ENCODE data around the gene SCRT2.
"Not testable (repeated sequence)": the region's sequence is repeated elsewhere in the genome, so short reads cannot be mapped to it uniquely, and the experiment has no call there.

The SCRT2 gene

DNA sequence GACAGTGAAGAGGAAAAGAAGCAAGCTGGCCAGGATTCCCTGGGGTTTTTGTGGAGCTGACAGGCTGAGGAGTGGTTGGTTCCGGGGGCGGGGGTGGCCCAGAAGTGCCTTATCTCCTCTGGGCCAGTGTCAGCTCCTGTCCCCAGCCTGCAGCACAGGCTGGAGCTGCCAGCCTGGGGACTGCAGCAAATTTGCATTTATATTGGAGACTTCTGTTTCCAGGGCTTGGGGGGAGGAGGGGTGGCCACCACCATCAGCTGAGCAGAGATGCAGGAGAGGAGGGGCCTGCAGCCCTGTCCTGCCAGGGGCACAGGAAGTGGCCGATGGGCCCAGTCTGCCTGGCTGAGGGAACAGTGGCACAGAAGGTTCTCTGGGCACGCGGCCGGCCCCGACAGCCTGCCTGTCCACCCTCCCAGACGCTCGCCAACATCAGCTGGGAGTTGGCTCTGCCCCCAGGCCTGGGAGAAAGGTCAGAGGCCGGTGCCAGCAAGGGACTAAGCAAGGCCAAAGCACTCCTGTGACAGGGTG, 24.3 kb upstream of the SCRT2 start:
- DNase-seq: no peak

DNA sequence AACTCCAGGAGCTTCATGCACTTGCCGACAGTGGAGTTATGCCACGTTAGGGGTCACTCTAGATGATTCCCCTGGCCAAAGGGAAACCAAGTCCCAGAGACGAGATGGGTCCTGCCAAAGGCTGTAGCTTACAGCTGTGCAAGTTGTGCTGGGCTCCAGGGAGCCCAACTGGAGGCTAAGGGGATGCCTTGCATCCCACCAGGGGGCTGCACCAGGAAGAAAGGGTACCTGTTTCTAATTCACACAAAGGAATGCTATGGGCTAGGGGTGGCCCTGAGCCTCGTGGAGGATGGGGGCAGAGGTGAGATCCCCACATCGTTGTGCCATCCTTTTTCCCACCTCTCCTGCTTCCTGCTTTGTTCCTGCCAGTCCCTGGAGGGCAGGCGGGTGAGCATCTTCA, 23.7 kb upstream of the SCRT2 start:
- no peak for DNase-seq

DNA sequence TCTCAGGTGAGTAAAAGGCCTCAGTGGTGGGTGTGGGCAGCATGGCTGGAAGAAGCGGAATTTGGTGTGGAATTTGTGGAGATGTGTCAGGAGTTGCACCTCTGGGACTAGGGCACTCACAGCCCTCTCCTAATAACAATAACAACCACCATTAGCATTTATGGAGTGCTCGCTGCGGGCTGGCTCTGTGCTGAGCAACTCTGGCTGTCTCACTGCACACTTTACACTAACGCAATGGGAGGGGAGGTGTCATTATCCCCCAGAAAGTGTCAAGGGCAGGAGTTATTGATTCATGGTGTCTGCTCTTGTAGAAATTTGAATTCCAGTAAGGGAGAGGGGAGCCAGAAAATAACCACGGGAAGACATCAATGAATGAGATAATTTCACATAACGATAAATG, 22.7 kb upstream of the SCRT2 start:
- DNase-seq: no peak

DNA sequence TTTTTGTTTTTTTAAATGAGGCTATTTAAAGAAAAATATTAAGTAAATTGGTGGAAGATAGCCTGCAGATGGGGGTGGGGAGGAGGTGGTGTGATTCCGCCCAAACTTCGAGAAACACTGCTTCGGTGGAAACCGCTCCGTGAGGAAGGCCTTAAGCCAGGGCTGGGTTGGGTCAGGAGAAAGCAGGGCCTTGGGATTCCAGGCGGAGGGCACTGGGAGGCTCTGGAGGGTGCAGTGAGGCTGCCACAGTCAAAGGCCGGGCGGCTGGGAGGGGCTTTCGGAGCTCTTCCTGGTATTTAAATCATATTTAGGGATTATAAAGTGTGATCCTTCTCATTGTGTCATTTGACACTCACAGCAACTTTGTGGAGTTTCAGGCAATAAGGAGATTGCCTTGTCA, 22.2 kb upstream of the SCRT2 start:
- DNase-seq: no peak

DNA sequence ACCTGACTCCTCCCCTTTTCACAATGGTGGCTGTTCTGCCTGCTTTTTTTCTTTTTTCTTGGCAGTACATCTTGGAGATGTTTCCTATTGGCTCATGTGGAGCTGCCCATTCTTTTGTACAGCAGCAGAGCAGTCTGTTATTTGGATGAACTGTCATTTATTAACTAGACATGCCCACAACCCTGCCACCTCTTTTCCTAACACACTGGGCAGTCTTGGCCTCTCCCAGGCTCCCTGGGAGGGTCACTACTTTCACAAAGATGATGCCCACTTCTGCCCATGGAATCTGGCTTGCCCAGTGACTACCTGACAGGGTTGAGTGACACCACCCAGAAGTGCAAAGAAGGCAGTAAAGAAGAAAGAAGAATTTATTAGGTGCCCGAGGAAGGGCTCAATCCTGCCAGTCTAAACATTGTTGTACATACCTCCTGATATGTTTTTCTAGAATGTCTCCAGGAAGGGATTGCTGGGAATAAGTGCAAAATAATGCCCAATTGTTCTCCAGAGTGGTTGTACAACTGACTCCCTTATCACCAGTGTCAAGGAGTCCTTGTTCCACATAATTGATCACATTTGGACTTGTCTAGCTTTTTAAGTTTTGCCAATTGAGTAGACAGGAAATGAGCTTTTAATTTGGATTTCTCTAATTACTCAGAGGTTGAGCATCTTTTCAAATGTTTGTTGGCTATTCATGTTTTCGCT, 19.7 kb upstream of the SCRT2 start:
- no peak for DNase-seq

DNA sequence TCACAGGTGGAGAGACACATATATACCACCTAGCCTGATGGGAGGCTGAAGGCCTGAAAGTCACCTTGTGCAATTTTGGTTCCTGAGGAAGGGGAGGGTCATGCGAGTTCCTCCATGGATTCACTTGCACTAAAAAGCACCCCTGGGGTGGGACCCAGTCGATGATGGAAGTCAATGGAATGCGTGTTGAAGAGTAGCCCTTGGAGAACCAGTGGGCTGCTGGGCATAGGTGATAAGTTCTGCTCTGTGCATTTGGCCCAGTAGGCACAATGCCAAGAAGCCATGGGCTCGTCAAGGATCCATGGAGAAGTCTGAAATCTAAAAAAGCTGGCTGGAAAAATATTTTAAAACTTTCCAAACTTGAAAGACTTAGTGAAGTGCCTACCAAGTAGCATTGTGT, 18.9 kb upstream of the SCRT2 start:
- DNase-seq: no peak

DNA sequence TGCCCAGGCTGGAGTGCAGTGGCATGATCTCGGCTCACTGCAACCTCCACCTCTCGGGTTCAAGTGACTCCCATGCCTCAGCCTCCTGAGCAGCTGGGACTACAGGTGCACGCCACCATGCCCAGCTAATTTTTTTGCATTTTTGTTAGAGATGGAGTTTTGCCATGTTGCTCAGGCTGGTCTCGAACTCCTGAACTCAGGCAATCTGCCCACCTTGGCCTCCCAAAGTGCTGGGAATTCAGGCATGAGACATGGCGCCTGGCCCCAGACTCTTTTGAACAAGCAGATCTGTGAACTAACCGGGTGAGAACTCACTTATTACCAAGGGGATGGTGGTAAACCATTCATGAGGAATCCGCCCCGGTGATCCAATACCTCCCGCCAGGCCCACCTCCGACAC, 18.2 kb upstream of the SCRT2 start:
- DNase-seq: not testable (repeated sequence)

DNA sequence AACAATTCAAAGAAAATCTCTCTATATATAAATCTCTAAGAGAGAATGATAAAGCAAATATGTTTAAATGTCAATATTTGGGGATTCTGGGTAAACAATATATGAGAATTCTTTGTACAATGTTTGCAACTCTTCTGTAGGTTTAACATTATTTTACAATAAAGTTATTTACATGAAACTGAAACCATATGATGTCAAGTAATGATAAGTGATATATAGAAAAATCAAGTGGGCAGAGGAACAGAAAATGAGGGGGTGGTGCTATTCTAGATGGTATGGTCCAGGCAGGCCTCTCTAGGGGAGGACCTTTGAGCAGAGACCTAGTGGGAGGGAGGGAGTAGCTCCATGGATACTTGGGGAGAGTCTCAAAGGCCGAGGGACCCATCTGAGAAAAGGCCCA, 16.4 kb upstream of the SCRT2 start:
- no peak for DNase-seq

DNA sequence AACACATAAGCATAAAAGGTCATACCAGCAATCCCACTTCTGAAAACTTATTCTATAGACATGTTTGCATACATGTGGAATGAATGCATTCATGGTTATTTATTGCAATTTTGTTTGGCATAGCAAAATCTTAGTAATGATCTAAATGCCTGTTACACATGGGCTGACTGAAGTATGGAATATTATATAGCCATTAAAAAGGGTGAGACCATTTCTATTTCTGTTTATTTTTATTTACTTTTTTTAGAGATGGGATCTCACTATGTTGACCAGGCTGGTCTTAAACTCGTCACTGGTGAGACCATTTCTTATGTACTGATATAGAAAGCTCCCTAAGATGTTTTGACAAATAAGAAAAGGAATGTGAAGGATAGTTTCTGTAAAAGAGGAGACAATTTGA, 14.3 kb upstream of the SCRT2 start:
- DNase-seq: no peak

DNA sequence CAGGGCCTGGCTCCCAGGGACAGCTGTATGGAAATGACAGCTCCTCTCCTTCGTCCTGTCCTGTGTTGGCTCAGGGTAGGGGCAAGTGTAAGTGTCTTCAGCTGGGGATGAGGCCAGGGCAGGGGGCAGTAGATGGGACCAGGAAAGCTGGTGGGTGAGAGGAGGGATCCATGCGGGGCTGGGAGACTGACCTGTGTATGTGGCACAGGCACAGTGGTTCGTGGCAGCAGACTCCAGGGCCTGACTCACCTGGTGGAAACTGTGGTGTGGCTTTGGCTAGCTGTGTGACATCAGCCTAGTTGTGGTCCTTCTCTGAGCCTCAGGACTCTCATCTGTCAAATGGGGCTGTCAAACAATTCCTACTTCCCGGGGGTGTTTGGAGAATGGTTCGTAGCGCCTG, 13.7 kb upstream of the SCRT2 start:
- no peak for DNase-seq

DNA sequence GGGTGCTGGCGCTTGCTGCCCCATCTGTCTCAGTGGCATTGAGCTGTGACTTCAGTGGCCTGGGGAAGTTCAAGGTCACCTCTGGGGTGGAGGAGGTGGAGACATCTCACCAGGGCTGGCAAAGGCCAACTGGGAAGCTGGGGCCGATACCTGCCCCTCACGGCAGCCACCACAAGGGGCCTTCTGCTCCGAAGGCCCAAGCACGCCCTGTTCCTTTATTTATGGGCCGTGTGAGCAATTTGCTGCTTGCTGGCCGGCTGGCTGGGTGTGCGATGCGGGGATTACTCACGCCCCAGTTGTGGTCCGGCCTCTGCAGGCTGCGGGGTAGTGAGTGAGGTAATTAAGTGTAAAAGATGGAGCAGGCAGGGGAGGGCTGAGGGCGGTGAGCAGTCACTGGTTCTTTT, 13.2 kb upstream of the SCRT2 start:
- DNase-seq: no peak

DNA sequence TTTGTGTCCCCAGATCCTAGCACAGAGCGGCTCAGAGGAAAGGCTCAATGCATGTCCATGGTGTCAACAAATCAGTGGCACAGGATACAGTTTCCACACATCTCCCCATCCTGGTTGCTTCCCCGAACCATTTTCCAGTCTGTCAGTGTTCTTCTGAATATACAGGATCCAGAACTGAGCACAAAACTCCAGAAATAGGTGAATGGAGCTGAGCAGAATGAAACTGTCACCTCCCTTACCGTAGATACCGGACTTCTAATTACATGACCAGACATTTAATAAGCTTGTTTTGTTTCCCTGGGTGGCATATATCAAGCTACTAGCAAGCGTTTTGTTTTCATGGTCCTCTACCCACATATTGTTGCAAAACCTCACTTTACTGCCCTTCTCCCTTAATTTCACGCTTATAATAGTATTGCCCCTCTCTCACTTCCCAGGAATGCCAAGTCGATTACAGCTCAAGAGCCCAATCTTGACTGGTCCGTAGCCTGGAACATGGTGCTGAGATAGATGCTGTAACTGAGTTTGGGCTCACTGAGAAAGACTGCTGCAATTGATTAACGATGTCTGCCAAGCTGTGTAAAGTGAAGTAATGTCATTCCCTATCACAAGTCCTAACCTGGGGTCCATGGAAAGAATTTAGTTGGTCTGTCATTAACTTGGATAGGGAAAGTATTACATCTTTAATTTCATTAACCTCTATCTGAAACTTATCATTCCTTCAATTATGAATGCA, 12.0 kb upstream of the SCRT2 start:
- DNase-seq: no peak

DNA sequence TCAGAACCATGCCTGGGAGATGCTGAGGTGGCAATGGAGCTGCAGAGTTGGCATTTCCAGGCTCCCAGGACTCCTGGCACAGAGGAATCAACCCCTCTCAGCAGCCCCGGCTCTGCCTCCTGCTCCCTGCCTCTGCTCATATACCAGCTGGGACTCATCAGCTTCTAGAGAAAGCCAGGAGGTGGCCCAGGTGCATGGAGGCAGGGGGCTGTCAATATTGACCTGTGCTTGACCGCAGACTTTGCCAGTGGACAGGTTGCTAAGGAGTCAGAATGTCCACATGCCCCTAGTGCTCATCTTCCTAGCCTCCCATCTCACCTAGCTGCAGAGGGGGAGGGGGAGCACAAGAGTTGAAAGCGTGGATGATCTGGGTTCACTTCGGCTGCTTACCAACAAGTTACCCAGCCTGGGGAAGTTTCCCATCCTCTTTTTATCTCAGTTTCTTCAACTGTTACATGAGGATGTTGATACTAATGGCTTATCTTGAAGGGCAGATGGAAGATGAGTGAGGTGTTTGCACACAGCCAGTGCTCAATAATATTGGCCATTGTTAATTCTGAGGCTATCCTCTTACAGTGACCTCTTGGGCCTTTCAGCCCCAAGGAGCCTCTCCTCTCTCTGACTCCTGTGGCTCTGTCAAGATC, 9.2 kb upstream of the SCRT2 start:
- DNase-seq: no peak

DNA sequence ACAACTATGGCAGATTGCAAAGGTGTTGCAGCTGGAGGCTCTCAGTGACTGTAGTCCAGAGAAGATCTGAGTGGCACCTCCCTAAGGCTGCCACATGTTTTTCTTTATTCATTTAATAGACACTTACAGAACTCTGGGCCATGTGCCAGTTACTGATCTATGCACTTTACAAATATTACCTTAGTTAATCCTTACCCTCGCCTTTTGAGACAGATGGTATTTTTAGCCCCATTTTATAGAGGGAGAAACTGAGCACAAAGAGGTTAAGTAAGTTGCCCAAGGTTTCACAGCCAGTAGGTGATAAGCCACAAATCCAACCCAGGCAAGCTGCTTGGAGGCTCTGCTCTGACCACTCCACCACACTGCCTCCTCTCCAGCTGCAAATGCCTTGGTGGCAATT, 6.5 kb upstream of the SCRT2 start:
- no peak for DNase-seq

DNA sequence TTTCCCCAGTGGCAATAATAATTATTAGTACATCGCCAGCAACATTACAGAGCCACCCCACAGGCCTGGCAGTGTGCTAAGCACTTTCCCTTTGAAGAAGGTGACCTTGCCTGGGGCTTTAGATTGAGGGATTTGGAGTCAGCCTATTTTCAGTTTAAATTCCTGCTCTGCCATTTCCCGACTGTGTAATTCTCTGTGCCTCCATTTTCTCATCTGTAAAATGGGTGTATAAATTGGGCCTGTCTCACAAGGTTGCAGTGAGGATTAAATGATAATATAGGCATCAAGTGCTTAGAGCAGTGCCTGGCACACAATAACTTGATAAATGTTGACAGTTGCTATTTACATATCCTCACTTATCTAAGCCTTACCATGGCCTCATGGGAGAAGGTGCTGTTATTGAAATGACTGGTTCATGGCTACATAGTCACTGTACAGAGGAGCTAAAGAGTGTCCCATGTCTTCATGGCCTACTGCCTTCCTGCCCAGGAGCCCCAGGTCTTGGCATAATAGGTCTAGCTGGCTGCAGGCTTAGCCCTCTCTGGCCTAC, 5.1 kb upstream of the SCRT2 start:
- no peak for DNase-seq

DNA sequence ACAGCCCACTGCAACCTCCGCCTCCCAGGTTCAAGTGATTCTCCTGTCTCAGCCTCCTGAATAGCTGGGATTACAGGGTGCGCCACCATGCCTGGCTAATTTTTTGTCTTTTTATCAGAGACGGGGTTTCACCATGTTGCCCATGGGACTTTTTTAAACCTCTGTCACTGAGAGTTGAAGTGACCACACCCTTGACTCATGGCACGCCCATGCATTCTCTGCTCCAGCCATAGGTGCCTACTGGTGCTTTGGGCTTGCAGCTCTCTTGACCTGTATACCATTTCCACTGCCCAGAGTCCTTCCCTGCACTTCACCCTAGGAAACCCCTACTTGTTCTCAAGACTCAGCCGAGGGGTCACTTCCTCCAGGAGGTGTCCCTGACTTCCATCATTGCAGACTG, 2.4 kb upstream of the SCRT2 start:
- no peak for DNase-seq

DNA sequence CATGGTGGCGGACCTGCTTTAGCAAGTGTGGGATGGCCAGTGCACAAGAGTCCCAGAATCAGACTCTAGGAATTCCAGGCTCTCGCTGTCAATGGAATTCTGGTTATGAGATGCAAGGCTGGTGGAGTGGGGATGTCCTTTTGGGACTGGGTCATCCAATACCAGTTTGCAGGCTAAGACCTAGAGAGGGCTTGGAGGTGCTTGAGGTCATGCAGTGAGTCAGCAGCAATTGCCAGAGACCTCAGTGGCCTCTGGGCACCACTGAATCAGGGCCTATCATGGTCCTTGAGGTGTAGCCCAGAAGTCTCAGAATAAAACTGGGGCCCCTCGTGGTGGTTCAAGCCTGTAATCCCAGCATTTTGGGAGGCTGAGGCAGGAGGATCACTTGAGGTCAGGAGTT, 1.4 kb upstream of the SCRT2 start:
- DNase-seq: no peak

DNA sequence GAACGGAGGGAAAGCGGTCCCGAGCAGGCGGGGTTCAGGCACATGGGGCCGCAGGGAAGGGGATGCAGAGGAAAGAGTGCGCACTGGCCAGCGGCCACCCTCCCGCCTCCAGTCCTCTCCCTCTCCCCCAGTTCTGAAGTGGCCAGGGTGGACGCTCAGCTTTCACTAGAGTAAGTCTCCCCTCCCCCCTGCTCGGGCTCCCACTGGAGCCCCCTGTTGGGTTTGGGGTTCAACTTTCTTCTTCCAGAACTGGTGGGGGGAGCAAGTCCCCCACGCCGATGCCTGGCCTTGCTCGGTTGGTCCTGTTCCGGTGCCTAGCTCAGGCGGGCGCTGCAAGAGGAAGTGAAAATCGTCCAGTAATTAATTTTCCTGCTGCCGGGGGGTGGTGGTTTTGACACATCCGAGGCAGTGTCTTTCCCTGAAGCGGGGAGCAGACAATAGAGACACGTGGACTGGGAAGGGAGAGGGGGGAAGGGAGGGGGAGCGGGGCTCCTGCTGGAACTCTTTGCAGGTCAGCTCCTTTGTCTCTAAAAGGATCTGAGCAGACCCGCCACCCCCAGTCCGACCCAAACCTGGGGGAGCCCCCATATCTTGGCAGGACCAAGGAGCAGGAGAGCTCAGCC, 824 bp upstream of the SCRT2 start:
- DNase-seq: no peak

DNA sequence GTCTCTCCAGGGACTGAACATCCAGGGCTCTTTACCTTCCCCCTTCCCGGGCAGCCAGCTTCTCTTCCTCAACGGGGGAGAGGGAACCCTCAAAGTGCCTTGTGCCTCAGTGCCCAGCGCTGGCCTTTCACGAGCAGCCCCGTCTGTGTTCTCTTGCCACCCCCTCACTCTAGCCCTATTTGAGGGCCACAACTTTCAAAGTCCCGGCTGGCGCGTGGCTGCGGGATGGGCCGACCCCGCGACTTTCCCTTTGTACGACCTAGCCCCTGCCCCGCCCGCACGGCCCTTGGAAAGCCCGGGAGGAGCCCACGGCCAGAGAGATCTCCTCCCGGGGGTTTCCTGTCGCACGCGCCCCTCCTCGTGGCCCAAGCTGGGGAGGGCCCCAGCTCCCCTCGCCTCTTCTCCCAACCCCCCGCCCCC, 559 bp downstream of the SCRT2 start:
- DNase-seq: no peak

DNA sequence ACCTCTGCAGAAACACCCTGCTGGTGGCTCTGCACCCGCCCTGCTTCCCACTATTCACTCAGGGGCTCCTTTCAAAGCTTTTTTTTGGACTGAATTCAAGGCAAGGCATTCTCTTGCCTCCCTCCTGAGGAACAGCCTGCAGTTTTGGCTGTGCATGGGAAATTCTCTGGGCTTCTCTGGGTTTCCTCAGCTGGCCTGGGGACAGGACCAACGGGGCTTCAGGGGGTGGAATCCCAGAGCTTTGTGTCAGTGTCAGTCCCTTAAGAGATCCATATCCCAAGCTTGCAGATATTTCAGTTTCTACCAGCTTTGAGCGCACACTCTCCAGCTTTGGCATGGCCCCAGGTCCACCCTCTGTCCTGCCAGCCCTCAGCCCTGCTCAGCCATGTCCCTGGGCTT, 2.0 kb downstream of the SCRT2 start:
- DNase-seq: no peak

DNA sequence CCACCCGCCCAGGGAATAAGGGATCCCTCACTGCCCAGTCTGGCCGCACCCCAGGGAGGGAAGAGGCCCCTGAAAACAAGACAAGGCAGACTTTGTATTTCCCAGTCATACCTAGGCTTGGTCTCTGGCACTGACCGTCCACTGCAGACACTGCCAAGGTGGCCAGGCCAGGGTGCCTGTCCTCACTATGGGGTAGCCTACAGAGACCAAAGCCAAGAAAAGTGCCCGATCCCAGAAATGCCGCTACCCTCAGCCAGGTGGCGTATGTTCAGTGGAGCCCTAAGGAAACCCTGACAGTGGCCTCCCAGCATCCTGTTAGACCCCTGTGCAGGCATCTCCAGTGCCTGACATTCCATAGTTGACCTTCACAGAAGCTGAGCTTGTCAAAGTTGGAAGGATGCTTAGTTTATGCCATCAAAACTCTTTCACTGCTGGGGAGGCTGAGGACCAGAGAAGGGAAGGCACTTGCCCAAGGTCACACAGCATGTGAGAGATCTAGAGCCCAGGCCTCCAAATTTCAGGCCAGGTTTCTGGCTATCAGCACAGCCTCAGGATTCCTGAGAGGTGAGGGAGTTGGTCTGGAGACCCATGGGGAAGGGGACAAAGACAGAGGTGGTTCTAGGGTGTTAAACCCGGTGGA, 2.5 kb downstream of the SCRT2 start:
- no peak for DNase-seq

DNA sequence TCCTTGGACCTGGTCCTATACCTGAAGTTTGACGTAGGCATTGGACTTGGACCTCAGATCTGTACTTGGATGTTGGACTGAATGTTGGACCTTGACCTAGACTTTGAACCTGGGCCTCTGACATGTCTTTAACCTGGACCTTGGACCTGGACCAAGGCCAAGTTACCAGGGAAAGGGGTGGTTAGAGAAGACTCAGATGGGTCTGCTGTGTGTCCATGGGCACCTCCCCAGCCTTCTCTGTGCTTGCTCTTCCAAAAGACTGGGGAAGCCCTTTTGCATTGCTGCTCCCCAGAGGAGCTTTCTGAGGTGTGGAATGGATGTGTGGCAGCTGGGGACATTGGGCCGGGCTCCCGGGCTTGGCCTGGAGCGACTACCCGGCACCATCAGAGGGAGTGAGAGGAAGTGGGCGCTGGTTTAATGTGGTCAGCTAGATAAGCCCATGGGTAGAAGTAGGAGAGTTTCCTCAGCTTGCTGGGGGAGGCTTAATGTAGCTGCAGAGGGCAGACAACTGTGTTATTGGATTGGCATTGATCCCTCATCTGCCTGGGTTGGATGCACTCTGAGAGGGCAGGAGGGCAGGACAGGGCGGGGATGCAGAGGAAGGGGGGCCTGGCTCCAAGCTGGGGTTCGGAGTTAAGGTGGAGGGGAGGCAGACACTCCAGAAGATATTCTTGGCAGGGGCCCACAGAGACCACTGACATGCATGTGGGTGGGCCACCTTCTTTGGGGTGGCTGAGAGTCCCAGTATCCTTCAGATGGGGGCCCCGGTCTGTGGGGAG, 4.2 kb downstream of the SCRT2 start:
- no peak for DNase-seq
